K562 (cell line): ENCODE data around the gene NDUFB10. TPM values are rescaled to one million over a fixed set of nuclear protein-coding genes. Genes with fewer than 3 reads are reported as not detected.
A peak's percentile ranks its signal among the peaks of the same experiment; 100 is the strongest.

Source experiments
- BRF2 ChIP-seq: IDR thresholded peaks from 3 replicates; pipeline ENCODE4 v1.6.1; 2011; ENCODE audit warnings: borderline replicate concordance, mild to moderate bottlenecking; ENCODE audit not compliant: insufficient read length, insufficient read depth
- DACH1 ChIP-seq: fragments of 450-650 bp; IDR thresholded peaks from 2 replicates; pipeline ENCODE4 v1.6.1; 2018; ENCODE audit not compliant: partially characterized antibody
- FOXJ2 ChIP-seq: fragments of 200-800 bp; sonication (Bioruptor generic); IDR thresholded peaks from 2 replicates; pipeline ENCODE4 v1.6.1; 2016; ENCODE audit warnings: missing genetic modification characterization, missing compliant biosample characterization
- FOXO4 ChIP-seq: fragments of 450-650 bp; formaldehyde crosslinking; IDR thresholded peaks from 2 replicates; pipeline ENCODE4 v1.4.0; 2020; ENCODE audit warnings: mild to moderate bottlenecking, moderate library complexity
- IRF1 ChIP-seq: sonication (generic); formaldehyde crosslinking; IDR thresholded peaks from 2 replicates; pipeline ENCODE4 v1.8.0; 2022; ENCODE audit warnings: missing genetic modification reagents, mild to moderate bottlenecking, borderline replicate concordance
- KLF13 ChIP-seq: fragments of 450-650 bp; IDR thresholded peaks from 2 replicates; pipeline ENCODE4 v1.6.1; 2016; ENCODE audit warnings: missing genetic modification characterization, low read depth, mild to moderate bottlenecking, missing compliant biosample characterization, moderate library complexity, borderline replicate concordance
- NEUROD1 ChIP-seq: fragments of 150-350 bp; IDR thresholded peaks from 2 replicates; pipeline ENCODE4 v1.6.1; 2014; ENCODE audit warnings: borderline replicate concordance, low read length, low read depth; ENCODE audit not compliant: partially characterized antibody
- NFRKB ChIP-seq: fragments of 450-650 bp; IDR thresholded peaks from 2 replicates; pipeline ENCODE4 v1.6.1; 2016; ENCODE audit warnings: low read depth
- PCBP1 ChIP-seq: fragments of 200-400 bp; formaldehyde crosslinking; IDR thresholded peaks from 2 replicates; pipeline ENCODE4 v1.6.1; 2018; ENCODE audit warnings: mild to moderate bottlenecking, low read depth, low read length; ENCODE audit not compliant: poor library complexity, severe bottlenecking
- SMARCC2 ChIP-seq: fragments of 450-650 bp; IDR thresholded peaks from 2 replicates; pipeline ENCODE4 v1.6.1; 2017; ENCODE audit warnings: antibody characterized with exemption, moderate library complexity, mild to moderate bottlenecking, low read depth
- SUPT5H ChIP-seq: fragments of 450-650 bp; IDR thresholded peaks from 2 replicates; pipeline ENCODE4 v1.6.1; 2016
- TGIF2 ChIP-seq: sonication (generic); formaldehyde crosslinking; IDR thresholded peaks from 2 replicates; pipeline ENCODE4 v1.8.1; 2022; ENCODE audit warnings: mild to moderate bottlenecking, missing genetic modification reagents, moderate library complexity
- XRCC4 ChIP-seq: IDR thresholded peaks from one replicate; pipeline ENCODE4 v1.6.1; 2011; ENCODE audit not compliant: insufficient read depth, insufficient read length; ENCODE audit errors: extremely low read depth
- ZNF780A ChIP-seq: fragments of 250-450 bp; sonication (Bioruptor Pico); IDR thresholded peaks from 2 replicates; pipeline ENCODE4 v1.5.0; 2021; ENCODE audit warnings: mild to moderate bottlenecking
- polyA plus RNA-seq, 8 experiments: library from polyadenylated mRNA; depleted of rRNA in 4 of 8; stranded (reverse) in 5 of 8; unstranded in 3 of 8; fragments of >200 nt; fragmentation: Nextera tagmentation in 2 of 8; fragmentation: Illumina TruSeq in 1 of 8; extraction: Ambion mirVana in 2 of 8; extraction: Trizol in 1 of 8; gene quantifications; 2 replicates each; pipeline versions ENCODE4 v1.2.1 to v1.2.3, GENCODE V29; 2011 to 2014; ENCODE audit warnings: inconsistent platforms in 1 of 8, missing spikeins in 1 of 8
- total RNA-seq, 7 experiments: library from RNA; depleted of rRNA in 6 of 7; stranded (reverse); fragments of >200 nt in 6 of 7; fragmentation: Illumina TruSeq in 2 of 7; extraction: Trizol in 2 of 7; gene quantifications; 2 replicates each; pipeline versions ENCODE4 v1.2.1 to v1.2.3, GENCODE V29; 2011 to 2021; ENCODE audit warnings: low replicate concordance in 1 of 7
- TF ChIP-seq, protein P1 (sequence below), 2 experiments: fragments of 200-800 bp in 1 of 2; sonication (Bioruptor generic) in 1 of 2; sonication (generic) in 1 of 2; formaldehyde crosslinking in 1 of 2; IDR thresholded peaks in 1 of 2; conservative IDR thresholded peaks in 1 of 2; 2 replicates each; pipeline versions ENCODE4 v1.5.0 to v1.6.1; 2016 to 2020; ENCODE audit warnings: missing compliant biosample characterization in 1 of 2, missing genetic modification characterization in 1 of 2, missing genetic modification reagents in 1 of 2
- TF ChIP-seq, protein P2 (sequence below): fragments of 250-450 bp; sonication (Bioruptor Pico); IDR thresholded peaks from 2 replicates; pipeline ENCODE4 v1.4.0; 2020; ENCODE audit warnings: mild to moderate bottlenecking, moderate library complexity, borderline replicate concordance
- TF ChIP-seq, protein P3 (sequence below): fragments of 250-450 bp; sonication (Bioruptor Pico); IDR thresholded peaks from 2 replicates; pipeline ENCODE4 v1.6.1; 2021; ENCODE audit warnings: mild to moderate bottlenecking

The NDUFB10 gene
- total and polyA plus RNA-seq, 9 of the 15 experiments (the other 6 are each of a cell fraction or from before 2014, with no cell fraction given), result 69.3 to 527 (median 161) TPM

GRCh38 chr16:1964506-1965395 lies 5.4 kb downstream of the NDUFB10 start, which contains the start of gene RPS2 (continued):
- TF ChIP-seq ZNF780A (CRISPR knock-in tag), result no peak
- TF ChIP-seq DACH1, result no peak
- TF ChIP-seq XRCC4, result no peak
- peak; percentile 49 for TF ChIP-seq NFRKB
- TF ChIP-seq KLF13 (tag), result peak; percentile 70; the same call in 1 of the 2 replicates
- peak; percentile 54; the same call in 1 of the 2 replicates for TF ChIP-seq FOXO4 (CRISPR knock-in tag)
- no peak for TF ChIP-seq SMARCC2
- TF ChIP-seq IRF1, result no peak
- TF ChIP-seq, protein P1, sequence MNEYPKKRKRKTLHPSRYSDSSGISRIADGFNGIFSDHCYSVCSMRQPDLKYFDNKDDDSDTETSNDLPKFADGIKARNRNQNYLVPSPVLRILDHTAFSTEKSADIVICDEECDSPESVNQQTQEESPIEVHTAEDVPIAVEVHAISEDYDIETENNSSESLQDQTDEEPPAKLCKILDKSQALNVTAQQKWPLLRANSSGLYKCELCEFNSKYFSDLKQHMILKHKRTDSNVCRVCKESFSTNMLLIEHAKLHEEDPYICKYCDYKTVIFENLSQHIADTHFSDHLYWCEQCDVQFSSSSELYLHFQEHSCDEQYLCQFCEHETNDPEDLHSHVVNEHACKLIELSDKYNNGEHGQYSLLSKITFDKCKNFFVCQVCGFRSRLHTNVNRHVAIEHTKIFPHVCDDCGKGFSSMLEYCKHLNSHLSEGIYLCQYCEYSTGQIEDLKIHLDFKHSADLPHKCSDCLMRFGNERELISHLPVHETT (CRISPR knock-in tag; conservative IDR thresholded peaks at IDR 0.05 in 1 of 2, IDR thresholded peaks at IDR 0.05 in 1 of 2), result peak in 1 of 2 experiments; percentile 95; a peak in 2 of 4 replicates
- peak; percentile 78 for TF ChIP-seq TGIF2 (CRISPR knock-in tag)
- peak; percentile 100 for TF ChIP-seq SUPT5H
- peak; percentile 96 for TF ChIP-seq PCBP1
- TF ChIP-seq FOXJ2, result 0 out of 2 replicates have a peak, but pooled peaks have one; percentile 33
- TF ChIP-seq, protein P2, sequence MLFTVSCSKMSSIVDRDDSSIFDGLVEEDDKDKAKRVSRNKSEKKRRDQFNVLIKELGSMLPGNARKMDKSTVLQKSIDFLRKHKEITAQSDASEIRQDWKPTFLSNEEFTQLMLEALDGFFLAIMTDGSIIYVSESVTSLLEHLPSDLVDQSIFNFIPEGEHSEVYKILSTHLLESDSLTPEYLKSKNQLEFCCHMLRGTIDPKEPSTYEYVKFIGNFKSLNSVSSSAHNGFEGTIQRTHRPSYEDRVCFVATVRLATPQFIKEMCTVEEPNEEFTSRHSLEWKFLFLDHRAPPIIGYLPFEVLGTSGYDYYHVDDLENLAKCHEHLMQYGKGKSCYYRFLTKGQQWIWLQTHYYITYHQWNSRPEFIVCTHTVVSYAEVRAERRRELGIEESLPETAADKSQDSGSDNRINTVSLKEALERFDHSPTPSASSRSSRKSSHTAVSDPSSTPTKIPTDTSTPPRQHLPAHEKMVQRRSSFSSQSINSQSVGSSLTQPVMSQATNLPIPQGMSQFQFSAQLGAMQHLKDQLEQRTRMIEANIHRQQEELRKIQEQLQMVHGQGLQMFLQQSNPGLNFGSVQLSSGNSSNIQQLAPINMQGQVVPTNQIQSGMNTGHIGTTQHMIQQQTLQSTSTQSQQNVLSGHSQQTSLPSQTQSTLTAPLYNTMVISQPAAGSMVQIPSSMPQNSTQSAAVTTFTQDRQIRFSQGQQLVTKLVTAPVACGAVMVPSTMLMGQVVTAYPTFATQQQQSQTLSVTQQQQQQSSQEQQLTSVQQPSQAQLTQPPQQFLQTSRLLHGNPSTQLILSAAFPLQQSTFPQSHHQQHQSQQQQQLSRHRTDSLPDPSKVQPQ (CRISPR knock-in tag), result no peak
- peak; percentile 75 for TF ChIP-seq NEUROD1
- no peak for TF ChIP-seq BRF2
- TF ChIP-seq, protein P3, sequence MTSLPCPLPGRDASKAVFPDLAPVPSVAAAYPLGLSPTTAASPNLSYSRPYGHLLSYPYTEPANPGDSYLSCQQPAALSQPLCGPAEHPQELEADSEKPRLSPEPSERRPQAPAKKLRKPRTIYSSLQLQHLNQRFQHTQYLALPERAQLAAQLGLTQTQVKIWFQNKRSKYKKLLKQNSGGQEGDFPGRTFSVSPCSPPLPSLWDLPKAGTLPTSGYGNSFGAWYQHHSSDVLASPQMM (CRISPR knock-in tag), result no peak
